ENCODE results near the gene TTC39A.

Gene TTC39A

DNA sequence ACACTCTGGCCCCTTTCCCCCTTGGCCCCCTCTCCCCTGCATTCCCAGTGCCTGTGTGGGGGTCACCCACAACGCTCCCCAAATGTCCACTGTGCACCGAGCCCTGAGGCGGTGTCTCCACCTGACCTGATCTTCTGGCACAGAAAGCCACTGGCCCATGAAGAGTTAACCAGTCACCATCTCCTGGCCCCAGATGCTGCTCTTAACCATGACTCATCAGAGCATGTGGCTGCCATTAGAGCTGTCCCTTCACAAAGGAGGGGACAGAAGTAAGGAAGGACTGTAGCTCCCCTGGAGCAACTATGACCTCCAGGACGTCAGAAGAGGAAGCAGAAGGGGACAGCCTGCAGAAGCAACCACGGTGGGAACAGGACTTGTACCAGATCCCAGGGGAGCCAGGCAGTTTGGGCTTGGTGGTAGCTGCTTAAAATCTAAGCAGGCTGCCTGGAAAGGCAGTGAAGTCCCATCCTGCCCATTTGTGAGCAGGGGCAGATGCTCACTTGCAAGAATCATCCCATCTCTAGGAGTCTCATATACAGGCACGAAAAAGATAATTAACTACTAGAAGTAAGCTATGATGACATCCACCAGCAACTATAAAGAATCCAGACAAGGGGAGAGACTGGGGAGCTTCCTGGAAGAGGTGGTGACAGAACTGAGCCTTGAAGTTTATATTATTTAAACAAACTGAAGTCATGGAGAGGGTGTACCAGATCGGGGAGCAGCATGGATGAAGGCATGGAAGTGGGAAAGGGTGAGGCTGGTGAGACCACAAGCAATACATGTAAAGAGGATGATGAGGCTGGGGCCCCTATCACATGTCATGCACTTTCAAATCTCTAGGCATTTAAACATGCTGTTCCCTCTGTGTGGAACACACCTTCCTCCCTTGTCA lies 1.1 kb upstream of the TTC39A start:
- Histone ChIP-seq H3K9me3 (no peaks in the 10 kb centered on the region), H3K4me1 (peaks cover 14% of the 10 kb centered on the region), H3K27me3 (no peaks in the 10 kb centered on the region), H3K4me3 (ENCODE audit: low read depth, low read length) (peak overlapping the region; percentile 56), H3K36me3 (no peaks in the 10 kb centered on the region)
- TF ChIP-seq, protein P1, sequence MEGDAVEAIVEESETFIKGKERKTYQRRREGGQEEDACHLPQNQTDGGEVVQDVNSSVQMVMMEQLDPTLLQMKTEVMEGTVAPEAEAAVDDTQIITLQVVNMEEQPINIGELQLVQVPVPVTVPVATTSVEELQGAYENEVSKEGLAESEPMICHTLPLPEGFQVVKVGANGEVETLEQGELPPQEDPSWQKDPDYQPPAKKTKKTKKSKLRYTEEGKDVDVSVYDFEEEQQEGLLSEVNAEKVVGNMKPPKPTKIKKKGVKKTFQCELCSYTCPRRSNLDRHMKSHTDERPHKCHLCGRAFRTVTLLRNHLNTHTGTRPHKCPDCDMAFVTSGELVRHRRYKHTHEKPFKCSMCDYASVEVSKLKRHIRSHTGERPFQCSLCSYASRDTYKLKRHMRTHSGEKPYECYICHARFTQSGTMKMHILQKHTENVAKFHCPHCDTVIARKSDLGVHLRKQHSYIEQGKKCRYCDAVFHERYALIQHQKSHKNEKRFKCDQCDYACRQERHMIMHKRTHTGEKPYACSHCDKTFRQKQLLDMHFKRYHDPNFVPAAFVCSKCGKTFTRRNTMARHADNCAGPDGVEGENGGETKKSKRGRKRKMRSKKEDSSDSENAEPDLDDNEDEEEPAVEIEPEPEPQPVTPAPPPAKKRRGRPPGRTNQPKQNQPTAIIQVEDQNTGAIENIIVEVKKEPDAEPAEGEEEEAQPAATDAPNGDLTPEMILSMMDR (IDR thresholded peaks at IDR 0.05; ENCODE audit: low read depth, low read length) = no peak
- peak; percentile 68 for DNase-seq

DNA sequence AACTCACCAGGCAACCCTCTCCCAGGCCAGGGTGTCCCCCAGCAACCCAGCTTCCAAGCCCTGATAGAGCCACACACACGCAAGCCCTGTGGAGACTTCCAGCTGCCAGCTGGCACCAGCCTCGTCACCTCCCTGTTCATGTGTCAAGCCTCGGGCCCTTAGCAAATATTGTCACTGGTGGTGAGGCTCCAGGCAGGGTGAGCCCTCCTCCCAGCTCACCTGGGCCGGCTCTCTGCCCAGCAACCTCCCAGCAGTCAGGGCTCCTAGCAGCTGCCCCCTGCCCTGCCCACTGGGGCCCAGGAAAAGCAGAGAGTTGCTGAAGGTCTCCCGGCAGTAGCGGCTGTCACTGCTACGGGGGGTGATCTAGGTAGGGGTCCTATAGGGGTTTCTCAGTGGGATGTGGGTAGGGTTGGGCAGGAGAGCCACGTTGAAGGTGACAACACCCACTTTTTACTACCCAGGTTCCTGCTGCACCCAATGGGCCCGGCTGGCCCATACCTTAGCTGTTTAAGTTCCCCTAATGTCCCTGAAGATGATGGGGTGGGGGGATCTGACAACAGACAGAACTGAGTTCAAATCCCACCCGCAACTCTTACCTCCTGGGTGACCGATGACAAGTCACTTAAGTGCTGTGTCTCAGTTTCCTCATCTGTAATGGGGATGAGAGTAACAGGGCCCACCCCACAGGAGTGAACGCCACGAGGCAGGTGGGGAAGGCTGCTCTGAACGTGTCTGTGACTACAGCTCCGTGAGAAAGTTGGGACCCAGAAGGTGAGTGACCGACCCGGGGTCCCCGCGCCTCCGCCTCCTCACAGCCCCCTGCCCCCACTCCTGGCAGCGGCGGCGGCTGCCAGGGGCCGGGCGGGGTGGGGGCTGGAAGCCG lies 678 bp downstream of the TTC39A start:
- peaks cover 20% of the 10 kb centered on the region for H3K4me1 ChIP-seq
- H3K27me3 ChIP-seq = no peaks in the 10 kb centered on the region
- H3K36me3 ChIP-seq = no peaks in the 10 kb centered on the region
- H3K4me3 ChIP-seq (ENCODE audit: low read depth, low read length) = no peak overlapping the region
- no peak for DNase-seq
- TF ChIP-seq, protein P1 (IDR thresholded peaks at IDR 0.05; ENCODE audit: low read depth, low read length) = no peak
- H3K9me3 ChIP-seq = no peaks in the 10 kb centered on the region

DNA sequence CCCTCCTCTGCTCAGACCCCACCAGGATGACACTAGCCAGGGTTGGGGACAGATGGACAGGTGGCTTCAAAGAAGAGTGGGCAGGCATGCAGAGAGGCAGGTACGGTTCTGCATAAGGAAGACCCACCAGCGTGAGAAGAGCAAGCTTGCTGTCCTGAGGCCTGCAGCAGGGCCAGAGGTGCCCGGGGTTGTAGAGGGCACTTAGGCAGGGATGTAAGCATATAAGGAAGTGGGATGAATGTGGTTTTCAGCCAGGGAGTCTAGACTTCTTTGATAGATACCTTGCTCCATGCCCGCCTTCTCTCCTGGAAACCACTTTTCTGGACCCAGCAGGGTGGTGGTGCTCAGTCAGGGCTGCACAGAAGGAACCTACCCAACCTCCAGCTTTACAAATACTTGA lies 1.4 kb downstream of the TTC39A start:
- no peaks in the 10 kb centered on the region for H3K9me3 ChIP-seq
- peaks cover 20% of the 10 kb centered on the region for H3K4me1 ChIP-seq
- TF ChIP-seq, protein P1 (IDR thresholded peaks at IDR 0.05; ENCODE audit: low read depth, low read length) = no peak
- no peaks in the 10 kb centered on the region for H3K27me3 ChIP-seq
- DNase-seq = no peak
- no peaks in the 10 kb centered on the region for H3K36me3 ChIP-seq
- H3K4me3 ChIP-seq (ENCODE audit: low read depth, low read length) = no peak overlapping the region

DNA sequence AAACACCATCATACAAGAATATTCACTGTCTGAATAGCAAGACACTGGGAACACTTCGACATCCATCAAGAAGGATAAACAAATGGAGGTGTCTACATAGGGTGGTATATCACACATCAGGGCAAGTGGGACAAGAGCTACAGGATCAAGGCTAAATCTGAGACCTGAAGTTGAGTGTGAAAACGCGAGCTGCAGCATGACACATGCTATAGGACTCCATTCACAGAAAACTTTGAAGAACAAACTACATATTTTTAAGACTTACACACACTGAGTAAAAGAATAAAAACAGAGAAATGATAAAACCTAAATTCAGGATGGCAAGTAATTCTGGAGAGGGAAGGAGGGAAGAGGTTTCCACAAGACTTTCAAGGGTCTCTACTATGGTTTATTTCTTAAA lies 2.1 kb downstream of the TTC39A start:
- peaks cover 20% of the 10 kb centered on the region for H3K4me1 ChIP-seq
- no peaks in the 10 kb centered on the region for H3K9me3 ChIP-seq
- DNase-seq = no peak
- TF ChIP-seq, protein P1 (IDR thresholded peaks at IDR 0.05; ENCODE audit: low read depth, low read length) = no peak
- no peaks in the 10 kb centered on the region for H3K36me3 ChIP-seq
- H3K4me3 ChIP-seq (ENCODE audit: low read depth, low read length) = no peak overlapping the region
- no peaks in the 10 kb centered on the region for H3K27me3 ChIP-seq

DNA sequence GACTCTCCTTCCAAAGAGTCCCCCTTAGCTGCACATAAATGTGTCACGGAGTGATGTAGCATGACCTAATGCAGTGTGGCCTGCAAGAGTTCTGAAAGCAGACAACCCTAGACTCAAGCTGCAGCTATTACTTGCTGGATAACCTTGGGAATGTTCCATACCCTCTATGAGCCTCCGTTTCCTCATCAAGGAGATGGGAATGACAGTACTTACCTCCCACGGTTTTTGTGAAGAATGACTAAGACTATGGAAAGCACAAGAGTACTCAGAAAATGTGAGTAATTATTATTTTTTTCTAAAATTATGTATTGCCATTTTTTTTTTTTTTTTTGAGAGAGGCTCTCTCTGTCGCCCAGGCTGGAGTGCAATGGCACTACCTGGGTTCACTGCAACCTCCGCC lies 3.0 kb downstream of the TTC39A start:
- H3K4me3 ChIP-seq (ENCODE audit: low read depth, low read length) = no peak overlapping the region
- H3K4me1 ChIP-seq = peaks cover 20% of the 10 kb centered on the region
- TF ChIP-seq, protein P1 (IDR thresholded peaks at IDR 0.05; ENCODE audit: low read depth, low read length) = no peak
- H3K36me3 ChIP-seq = no peaks in the 10 kb centered on the region
- DNase-seq = no peak
- H3K27me3 ChIP-seq = no peaks in the 10 kb centered on the region
- H3K9me3 ChIP-seq = no peaks in the 10 kb centered on the region

Measured in BE2C (cell line).